ENCODE measurements around the gene ECI1.

ECI1 gene

DNA sequence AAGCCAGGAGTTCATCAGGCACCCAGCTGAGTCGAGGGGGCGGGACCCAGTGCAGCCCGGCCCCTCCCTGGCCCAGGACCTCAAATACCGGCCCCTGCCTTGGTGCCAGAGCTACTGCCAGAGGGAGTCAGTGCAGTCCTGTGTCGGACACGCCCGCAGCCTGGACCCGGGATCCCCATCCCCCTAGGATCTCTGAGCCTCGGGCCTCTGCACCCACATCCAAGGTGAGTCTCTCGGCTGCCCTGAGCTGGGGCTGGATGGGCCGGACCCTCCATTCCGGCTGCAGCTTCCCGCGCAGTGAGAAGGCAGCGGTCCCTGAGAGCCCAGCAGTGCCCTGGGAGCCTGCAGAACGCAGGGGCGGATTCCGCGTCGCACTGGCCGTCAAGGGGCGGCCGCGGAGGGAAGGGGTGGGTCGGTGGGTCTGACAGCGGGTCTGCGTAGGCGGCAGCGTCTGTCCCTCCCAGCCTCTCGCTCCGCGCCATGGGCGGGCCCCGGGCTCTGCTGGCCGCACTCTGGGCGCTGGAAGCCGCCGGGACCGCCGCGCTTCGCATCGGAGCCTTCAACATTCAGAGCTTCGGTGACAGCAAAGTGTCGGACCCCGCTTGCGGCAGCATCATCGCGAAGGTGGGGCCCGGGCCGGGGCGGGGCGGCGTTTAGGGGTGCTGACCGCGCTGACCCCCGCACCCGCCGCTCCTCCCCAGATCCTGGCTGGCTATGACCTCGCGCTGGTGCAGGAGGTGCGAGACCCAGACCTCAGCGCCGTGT lies 14.9 kb downstream of the ECI1 start, which contains the start of gene DNASE1L2:
Gene DNASE1L2 (plus strand): TSS at position 108 of the 765 bp plus-strand sequence. CDS start 373 bp downstream, at position 481.
- DNase-seq (ENCODE audit: low read depth): no peak
- peak within 1 kb of the TSS; percentile 41 for H3K4me3 ChIP-seq (ENCODE audit: low read depth, low read length)

GRCh38 chr16:2235695-2236336 lies 15.6 kb downstream of the ECI1 start:
- DNase-seq (ENCODE audit: low read depth): no peak
- H3K4me3 ChIP-seq (ENCODE audit: low read depth, low read length): no peak overlapping the region

DNA sequence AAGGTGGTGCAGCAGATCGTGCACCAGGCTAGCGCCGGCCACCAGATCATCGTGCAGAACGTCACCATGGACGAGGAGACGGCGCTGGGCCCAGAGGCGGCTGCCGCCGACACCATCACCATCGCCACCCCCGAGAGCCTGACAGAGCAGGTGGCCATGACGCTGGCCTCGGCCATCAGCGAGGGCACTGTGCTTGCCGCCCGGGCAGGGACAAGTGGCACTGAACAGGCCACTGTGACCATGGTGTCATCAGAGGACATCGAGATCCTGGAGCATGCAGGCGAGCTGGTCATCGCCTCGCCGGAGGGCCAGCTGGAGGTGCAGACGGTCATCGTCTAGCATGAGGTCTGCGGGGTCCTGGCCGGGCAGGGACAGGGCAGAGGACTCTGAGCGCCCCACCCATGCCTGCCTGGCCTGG lies 16.1 kb downstream of the ECI1 start:
- no peak overlapping the region for H3K4me3 ChIP-seq (ENCODE audit: low read depth, low read length)
- no peak for DNase-seq (ENCODE audit: low read depth)

GRCh38 chr16:2234813-2235170 lies 16.6 kb downstream of the ECI1 start:
- no peak overlapping the region for H3K4me3 ChIP-seq (ENCODE audit: low read depth, low read length)
- no peak for DNase-seq (ENCODE audit: low read depth)

GRCh38 chr16:2233872-2234812 lies 17.2 kb downstream of the ECI1 start:
- no peak for DNase-seq (ENCODE audit: low read depth)
- no peak overlapping the region for H3K4me3 ChIP-seq (ENCODE audit: low read depth, low read length)

- H3K4me3 ChIP-seq (ENCODE audit: low read depth, low read length): no peak overlapping the region
- DNase-seq (ENCODE audit: low read depth): no peak
Observed at GRCh38 chr16:2233046-2233775, 18.2 kb downstream of the ECI1 start.

GRCh38 chr16:2232094-2232990 lies 19.0 kb downstream of the ECI1 start:
- H3K4me3 ChIP-seq (ENCODE audit: low read depth, low read length): no peak overlapping the region
- no peak for DNase-seq (ENCODE audit: low read depth)

- H3K4me3 ChIP-seq (ENCODE audit: low read depth, low read length): no peak overlapping the region
- DNase-seq (ENCODE audit: low read depth): peak; percentile 27
Observed at GRCh38 chr16:2231016-2231931, 20.1 kb downstream of the ECI1 start.

DNA sequence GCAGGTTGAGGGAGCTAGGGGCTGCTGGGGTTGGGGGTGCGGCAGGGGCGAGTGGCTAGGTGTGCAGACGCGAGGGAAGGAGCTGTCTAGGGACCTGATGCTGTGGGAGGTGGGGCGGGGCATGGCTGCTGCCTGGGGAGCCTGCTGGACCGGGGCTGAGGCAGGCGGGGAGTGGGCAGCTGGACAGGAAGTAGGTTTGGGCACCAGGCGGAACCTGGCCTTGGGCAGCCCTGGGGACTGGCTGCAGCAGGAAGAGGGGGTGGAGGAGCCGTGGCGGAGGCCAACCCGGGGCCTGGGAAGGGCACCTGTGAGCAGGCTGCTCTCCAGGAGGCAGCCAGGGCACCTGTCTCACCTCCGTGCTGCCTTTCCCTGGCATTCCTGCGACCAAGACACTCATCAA lies 21.0 kb downstream of the ECI1 start:
- H3K4me3 ChIP-seq (ENCODE audit: low read depth, low read length): no peak overlapping the region

GRCh38 chr16:2229632-2230250 lies 21.6 kb downstream of the ECI1 start:
- no peak for DNase-seq (ENCODE audit: low read depth)
- H3K4me3 ChIP-seq (ENCODE audit: low read depth, low read length): no peak overlapping the region

More for the DNA sequence above, 21.0 kb downstream of the ECI1 start:
- no peak for DNase-seq (ENCODE audit: low read depth)

- H3K4me3 ChIP-seq (ENCODE audit: low read depth, low read length): no peak overlapping the region
- no peak for DNase-seq (ENCODE audit: low read depth)
Observed at GRCh38 chr16:2229091-2229490, 22.3 kb downstream of the ECI1 start.

- no peak overlapping the region for H3K4me3 ChIP-seq (ENCODE audit: low read depth, low read length)
- no peak for DNase-seq (ENCODE audit: low read depth)
Observed at GRCh38 chr16:2228161-2228824, 23.1 kb downstream of the ECI1 start.

DNA sequence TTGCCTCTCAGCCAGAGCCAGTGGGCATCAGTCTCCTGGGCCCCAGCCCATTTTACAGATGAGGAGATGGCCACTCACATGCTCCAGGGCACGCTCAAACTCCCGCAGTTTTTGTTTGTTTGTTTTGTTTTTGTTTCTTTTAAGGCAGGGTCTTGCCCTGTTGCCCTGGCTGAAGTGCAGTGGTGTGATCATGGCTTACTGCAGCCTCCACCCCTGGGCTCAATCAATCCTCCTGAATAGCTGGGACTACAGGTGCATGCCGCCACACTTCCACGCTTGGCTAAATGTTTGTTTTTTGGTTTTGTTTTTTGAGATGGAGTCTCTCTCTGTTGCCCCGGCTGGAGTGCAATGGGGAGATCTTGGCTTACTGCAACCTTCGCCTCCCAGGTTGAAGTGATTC lies 24.5 kb downstream of the ECI1 start:
- DNase-seq (ENCODE audit: low read depth): no peak
- H3K4me3 ChIP-seq (ENCODE audit: low read depth, low read length): no peak overlapping the region

- no peak for DNase-seq (ENCODE audit: low read depth)
- no peak overlapping the region for H3K4me3 ChIP-seq (ENCODE audit: low read depth, low read length)
Observed at GRCh38 chr16:2226245-2226793, 25.1 kb downstream of the ECI1 start.

DNA sequence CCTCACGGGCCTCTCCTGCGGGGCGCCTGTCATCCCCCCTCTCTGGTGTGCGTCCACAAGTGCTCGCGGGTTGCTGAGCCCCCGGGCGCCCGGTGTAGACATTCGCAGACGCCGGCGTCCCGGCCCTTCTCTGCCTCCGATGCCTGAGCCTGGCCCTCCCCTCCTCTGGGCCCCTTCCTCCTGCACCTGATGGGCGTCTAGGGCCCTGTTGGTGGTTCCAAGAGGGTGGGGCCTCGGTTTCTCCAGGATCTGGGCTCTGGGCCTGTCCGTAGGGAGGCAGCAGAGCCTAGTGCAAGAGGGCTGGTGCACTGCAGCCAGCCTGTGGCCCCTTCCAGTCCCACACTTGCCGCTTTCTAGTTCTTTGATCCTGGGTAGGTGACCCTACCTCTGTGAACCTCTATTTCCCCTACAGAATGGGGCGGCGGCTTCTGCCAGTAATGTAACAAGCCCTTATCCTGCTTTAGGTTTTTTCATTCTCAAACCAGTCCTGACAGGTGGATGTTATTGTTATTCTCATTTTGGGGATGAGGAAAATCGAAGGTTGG lies 27.4 kb downstream of the ECI1 start:
- no peak for DNase-seq (ENCODE audit: low read depth)
- H3K4me3 ChIP-seq (ENCODE audit: low read depth, low read length): peak overlapping the region; percentile 94

Measured in skeletal muscle cell (primary cell).